ENCODE measurements around the gene HAGH.

The HAGH gene

DNA sequence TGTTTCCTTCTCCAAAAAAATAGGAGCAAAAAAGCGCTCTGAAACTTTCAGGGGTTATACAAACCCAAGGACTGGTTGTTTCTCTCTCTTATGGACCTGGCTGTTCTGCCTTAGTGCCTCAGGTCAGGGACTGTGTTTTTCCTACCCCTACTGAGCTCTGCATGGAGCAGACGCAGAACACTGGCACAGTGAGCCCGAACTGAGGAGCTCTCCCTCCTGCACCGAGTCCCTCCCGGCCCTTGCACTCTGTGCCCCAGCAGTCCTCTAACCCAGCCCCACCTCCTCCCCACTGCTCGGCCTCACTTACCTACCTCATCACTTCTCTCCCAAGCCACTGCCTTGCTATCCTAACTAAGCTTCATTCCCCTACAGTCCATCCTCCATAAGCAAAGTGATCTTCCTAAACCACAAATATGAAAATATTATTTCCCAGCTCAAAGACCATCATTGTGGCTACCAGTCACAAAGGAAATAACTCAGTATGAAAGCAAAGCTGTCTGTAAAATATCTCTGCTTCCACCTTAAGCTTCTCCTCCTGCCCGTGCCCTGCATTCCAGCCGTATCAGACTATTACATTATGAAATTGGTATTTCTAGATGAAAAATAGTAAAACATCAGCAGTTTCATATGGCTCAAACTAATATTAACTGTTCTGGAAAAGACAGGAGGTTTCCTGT is 31.7 kb upstream of the HAGH start:
- no peak overlapping the region for H3K4me3 ChIP-seq (ENCODE audit: low read depth in 1 of 2, low read length in 2 of 2)
- H3K9me3 ChIP-seq (ENCODE audit: low read length), result no peaks in the 10 kb centered on the region
- H3K27ac ChIP-seq (ENCODE audit: low read depth, low read length), result no peak overlapping the region
- H3K9ac ChIP-seq (ENCODE audit: low read length), result no peak overlapping the region
- H3K4me1 ChIP-seq (ENCODE audit: insufficient read depth, low read length), result no peaks in the 10 kb centered on the region
- no peaks in the 10 kb centered on the region for H3K36me3 ChIP-seq (ENCODE audit: insufficient read depth, low read length)
- H3K27me3 ChIP-seq (ENCODE audit: control insufficient read depth in 1 of 2, insufficient read depth in 2 of 2, low read length in 2 of 2), result peaks cover 3 to 12% of the 10 kb centered on the region in 2 donors

GRCh38 chr16:1857433-1858097 is 30.9 kb upstream of the HAGH start:
- no peaks in the 10 kb centered on the region for H3K4me1 ChIP-seq (ENCODE audit: insufficient read depth, low read length)
- H3K4me3 ChIP-seq (ENCODE audit: low read depth in 1 of 2, low read length in 2 of 2), result no peak overlapping the region
- H3K9me3 ChIP-seq (ENCODE audit: low read length), result no peaks in the 10 kb centered on the region
- H3K36me3 ChIP-seq (ENCODE audit: insufficient read depth, low read length), result no peaks in the 10 kb centered on the region
- no peak overlapping the region for H3K9ac ChIP-seq (ENCODE audit: low read length)
- peaks cover 3 to 12% of the 10 kb centered on the region in 2 donors for H3K27me3 ChIP-seq (ENCODE audit: control insufficient read depth in 1 of 2, insufficient read depth in 2 of 2, low read length in 2 of 2)
- no peak overlapping the region for H3K27ac ChIP-seq (ENCODE audit: low read depth, low read length)

DNA sequence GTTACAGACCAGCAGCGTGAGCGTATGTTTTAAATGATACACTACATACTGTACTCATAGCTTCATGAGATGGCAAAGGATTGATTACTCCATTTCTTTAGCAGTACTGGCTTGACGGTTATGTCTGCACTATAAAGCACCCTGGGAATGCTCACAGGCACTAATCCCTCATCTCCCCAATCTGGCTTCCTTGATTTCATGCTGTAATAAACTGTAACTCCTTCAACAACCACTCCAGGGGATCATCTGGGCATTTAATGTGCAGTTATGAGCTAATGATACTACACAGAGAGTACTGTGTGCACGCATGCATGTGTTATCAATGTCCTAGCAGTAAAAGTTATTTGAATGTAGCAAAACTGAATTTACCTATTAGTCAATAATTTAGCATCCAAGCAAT is 25.2 kb upstream of the HAGH start:
- no peak overlapping the region for H3K27ac ChIP-seq (ENCODE audit: low read depth, low read length)
- no peaks in the 10 kb centered on the region for H3K36me3 ChIP-seq (ENCODE audit: insufficient read depth, low read length)
- H3K27me3 ChIP-seq (ENCODE audit: control insufficient read depth in 1 of 2, insufficient read depth in 2 of 2, low read length in 2 of 2), result no peaks in the 10 kb centered on the region
- H3K9ac ChIP-seq (ENCODE audit: low read length), result no peak overlapping the region
- H3K9me3 ChIP-seq (ENCODE audit: low read length), result no peaks in the 10 kb centered on the region
- H3K4me3 ChIP-seq (ENCODE audit: low read depth in 1 of 2, low read length in 2 of 2), result no peak overlapping the region
- H3K4me1 ChIP-seq (ENCODE audit: insufficient read depth, low read length), result no peaks in the 10 kb centered on the region

DNA sequence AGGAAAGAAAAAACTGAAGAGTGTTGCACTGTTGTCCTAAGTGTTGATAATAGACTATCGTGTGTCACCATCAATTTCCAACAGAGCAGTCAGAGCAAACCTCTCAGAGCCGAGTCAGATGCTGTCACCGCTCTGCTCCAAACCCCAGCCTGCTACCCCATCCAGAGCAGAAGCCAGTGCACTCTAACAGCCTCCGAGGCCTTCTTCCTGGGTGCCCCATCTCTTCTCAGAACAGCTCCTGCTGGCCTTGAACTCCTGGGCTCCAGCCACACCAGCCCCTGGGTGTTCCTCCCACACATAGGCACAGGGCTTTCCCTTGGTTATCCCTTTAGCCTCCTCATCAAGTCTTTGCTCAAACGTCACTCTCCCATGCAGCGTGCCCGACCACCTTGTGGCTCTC is 24.4 kb upstream of the HAGH start:
- H3K9me3 ChIP-seq (ENCODE audit: low read length), result no peaks in the 10 kb centered on the region
- no peaks in the 10 kb centered on the region for H3K4me1 ChIP-seq (ENCODE audit: insufficient read depth, low read length)
- H3K36me3 ChIP-seq (ENCODE audit: insufficient read depth, low read length), result no peaks in the 10 kb centered on the region
- H3K27ac ChIP-seq (ENCODE audit: low read depth, low read length), result no peak overlapping the region
- no peak overlapping the region for H3K9ac ChIP-seq (ENCODE audit: low read length)
- no peaks in the 10 kb centered on the region for H3K27me3 ChIP-seq (ENCODE audit: control insufficient read depth in 1 of 2, insufficient read depth in 2 of 2, low read length in 2 of 2)
- H3K4me3 ChIP-seq (ENCODE audit: low read depth in 1 of 2, low read length in 2 of 2), result no peak overlapping the region

- no peak overlapping the region for H3K4me3 ChIP-seq (ENCODE audit: low read depth in 1 of 2, low read length in 2 of 2)
- H3K27ac ChIP-seq (ENCODE audit: low read depth, low read length), result no peak overlapping the region
- no peaks in the 10 kb centered on the region for H3K27me3 ChIP-seq (ENCODE audit: control insufficient read depth in 1 of 2, insufficient read depth in 2 of 2, low read length in 2 of 2)
- H3K9ac ChIP-seq (ENCODE audit: low read length), result no peak overlapping the region
- no peaks in the 10 kb centered on the region for H3K9me3 ChIP-seq (ENCODE audit: low read length)
- H3K4me1 ChIP-seq (ENCODE audit: insufficient read depth, low read length), result no peaks in the 10 kb centered on the region
- H3K36me3 ChIP-seq (ENCODE audit: insufficient read depth, low read length), result no peaks in the 10 kb centered on the region
Measured at GRCh38 chr16:1846416-1846815, 19.8 kb upstream of the HAGH start.

GRCh38 chr16:1845985-1846384 is 19.4 kb upstream of the HAGH start:
- Histone ChIP-seq H3K27ac (ENCODE audit: low read depth, low read length) (no peak overlapping the region), H3K9me3 (ENCODE audit: low read length) (no peaks in the 10 kb centered on the region), H3K4me3 (ENCODE audit: low read depth in 1 of 2, low read length in 2 of 2) (no peak overlapping the region), H3K36me3 (ENCODE audit: insufficient read depth, low read length) (no peaks in the 10 kb centered on the region), H3K9ac (ENCODE audit: low read length) (no peak overlapping the region), H3K27me3 (ENCODE audit: control insufficient read depth in 1 of 2, insufficient read depth in 2 of 2, low read length in 2 of 2) (no peaks in the 10 kb centered on the region), H3K4me1 (ENCODE audit: insufficient read depth, low read length) (no peaks in the 10 kb centered on the region)

DNA sequence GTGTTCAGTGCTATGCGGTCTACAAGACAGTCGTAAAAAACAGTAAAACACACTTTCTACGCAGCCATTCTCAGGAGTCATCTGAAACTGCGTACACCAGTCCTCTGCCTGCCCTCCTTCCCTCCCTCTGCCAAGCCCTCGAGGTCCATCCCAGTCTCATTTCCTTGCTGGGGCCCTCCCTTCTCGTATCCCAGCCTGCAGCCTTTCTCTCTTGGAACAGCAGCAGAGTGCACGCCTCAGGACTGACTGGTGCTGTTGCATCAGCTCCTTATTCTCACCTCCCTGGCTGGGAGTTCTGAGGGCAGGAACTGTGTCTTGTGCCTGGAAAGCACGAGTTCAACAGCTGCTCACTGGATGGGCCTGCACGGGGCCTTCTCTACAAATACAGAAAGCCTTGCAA is 12.9 kb upstream of the HAGH start:
- no peaks in the 10 kb centered on the region for H3K4me1 ChIP-seq (ENCODE audit: insufficient read depth, low read length)
- H3K9ac ChIP-seq (ENCODE audit: low read length), result no peak overlapping the region
- H3K9me3 ChIP-seq (ENCODE audit: low read length), result no peaks in the 10 kb centered on the region
- no peak overlapping the region for H3K27ac ChIP-seq (ENCODE audit: low read depth, low read length)
- H3K4me3 ChIP-seq (ENCODE audit: low read depth in 1 of 2, low read length in 2 of 2), result no peak overlapping the region
- H3K36me3 ChIP-seq (ENCODE audit: insufficient read depth, low read length), result no peaks in the 10 kb centered on the region
- H3K27me3 ChIP-seq (ENCODE audit: control insufficient read depth in 1 of 2, insufficient read depth in 2 of 2, low read length in 2 of 2), result no peaks in the 10 kb centered on the region

- no peak overlapping the region for H3K27ac ChIP-seq (ENCODE audit: low read depth, low read length)
- H3K9me3 ChIP-seq (ENCODE audit: low read length), result no peaks in the 10 kb centered on the region
- no peak overlapping the region for H3K4me3 ChIP-seq (ENCODE audit: low read depth in 1 of 2, low read length in 2 of 2)
- H3K36me3 ChIP-seq (ENCODE audit: insufficient read depth, low read length), result peaks cover 15% of the 10 kb centered on the region
- no peaks in the 10 kb centered on the region for H3K27me3 ChIP-seq (ENCODE audit: control insufficient read depth in 1 of 2, insufficient read depth in 2 of 2, low read length in 2 of 2)
- H3K4me1 ChIP-seq (ENCODE audit: insufficient read depth, low read length), result peaks cover 4% of the 10 kb centered on the region
- no peak overlapping the region for H3K9ac ChIP-seq (ENCODE audit: low read length)
Measured at GRCh38 chr16:1834096-1834495, 7.5 kb upstream of the HAGH start.

- H3K4me3 ChIP-seq (ENCODE audit: low read depth in 1 of 2, low read length in 2 of 2), result no peak overlapping the region
- no peaks in the 10 kb centered on the region for H3K9me3 ChIP-seq (ENCODE audit: low read length)
- no peak overlapping the region for H3K27ac ChIP-seq (ENCODE audit: low read depth, low read length)
- no peak overlapping the region for H3K9ac ChIP-seq (ENCODE audit: low read length)
- H3K4me1 ChIP-seq (ENCODE audit: insufficient read depth, low read length), result peaks cover 16% of the 10 kb centered on the region
- H3K27me3 ChIP-seq (ENCODE audit: control insufficient read depth in 1 of 2, insufficient read depth in 2 of 2, low read length in 2 of 2), result no peaks in the 10 kb centered on the region
- peaks cover 15% of the 10 kb centered on the region for H3K36me3 ChIP-seq (ENCODE audit: insufficient read depth, low read length)
Measured at GRCh38 chr16:1832838-1833454, 6.3 kb upstream of the HAGH start.

- Histone ChIP-seq H3K4me1 (ENCODE audit: insufficient read depth, low read length) (peaks cover 20% of the 10 kb centered on the region), H3K4me3 (ENCODE audit: low read depth in 1 of 2, low read length in 2 of 2) (no peak overlapping the region), H3K27ac (ENCODE audit: low read depth, low read length) (no peak overlapping the region), H3K9ac (ENCODE audit: low read length) (no peak overlapping the region), H3K36me3 (ENCODE audit: insufficient read depth, low read length) (peaks cover 15% of the 10 kb centered on the region), H3K9me3 (ENCODE audit: low read length) (no peaks in the 10 kb centered on the region), H3K27me3 (ENCODE audit: control insufficient read depth in 1 of 2, insufficient read depth in 2 of 2, low read length in 2 of 2) (no peaks in the 10 kb centered on the region)
Measured at GRCh38 chr16:1831186-1832075, 4.8 kb upstream of the HAGH start.

- H3K9me3 ChIP-seq (ENCODE audit: low read length), result no peaks in the 10 kb centered on the region
- peaks cover 15% of the 10 kb centered on the region for H3K36me3 ChIP-seq (ENCODE audit: insufficient read depth, low read length)
- H3K9ac ChIP-seq (ENCODE audit: low read length), result no peak overlapping the region
- H3K27ac ChIP-seq (ENCODE audit: low read depth, low read length), result no peak overlapping the region
- H3K27me3 ChIP-seq (ENCODE audit: control insufficient read depth in 1 of 2, insufficient read depth in 2 of 2, low read length in 2 of 2), result no peaks in the 10 kb centered on the region
- H3K4me1 ChIP-seq (ENCODE audit: insufficient read depth, low read length), result peaks cover 27% of the 10 kb centered on the region
- H3K4me3 ChIP-seq (ENCODE audit: low read depth in 1 of 2, low read length in 2 of 2), result no peak overlapping the region
Measured at GRCh38 chr16:1830213-1830612, 3.6 kb upstream of the HAGH start.
